ENCODE results near the gene PGA5. TPM values are rescaled to one million over a fixed set of nuclear protein-coding genes. Genes with fewer than 3 reads are reported as not detected.

PGA5 gene
- total RNA-seq, 2 donors from 2014 or later, result 0.75 to 0.93 TPM

GRCh38 chr11:61297746-61298145, 56.8 kb downstream of the PGA5 start:
- Mint-ChIP-seq H3K9me3 (no peaks in the 10 kb centered on the region), H3K27me3 (ENCODE audit: insufficient read depth) (peaks cover 15% of the 10 kb centered on the region), H3K36me3 (ENCODE audit: low read depth) (peaks cover 51% of the 10 kb centered on the region), H3K4me3 (no peak overlapping the region), H3K4me1 (peaks cover 7% of the 10 kb centered on the region), H3K27ac (no peak overlapping the region)
- H3K4me1 ChIP-seq (ENCODE audit: control insufficient read depth, insufficient read depth, low read length), result no peaks in the 10 kb centered on the region
- no peak overlapping the region for H3K4me3 ChIP-seq (ENCODE audit: low read length)
- TF ChIP-seq, protein P1, sequence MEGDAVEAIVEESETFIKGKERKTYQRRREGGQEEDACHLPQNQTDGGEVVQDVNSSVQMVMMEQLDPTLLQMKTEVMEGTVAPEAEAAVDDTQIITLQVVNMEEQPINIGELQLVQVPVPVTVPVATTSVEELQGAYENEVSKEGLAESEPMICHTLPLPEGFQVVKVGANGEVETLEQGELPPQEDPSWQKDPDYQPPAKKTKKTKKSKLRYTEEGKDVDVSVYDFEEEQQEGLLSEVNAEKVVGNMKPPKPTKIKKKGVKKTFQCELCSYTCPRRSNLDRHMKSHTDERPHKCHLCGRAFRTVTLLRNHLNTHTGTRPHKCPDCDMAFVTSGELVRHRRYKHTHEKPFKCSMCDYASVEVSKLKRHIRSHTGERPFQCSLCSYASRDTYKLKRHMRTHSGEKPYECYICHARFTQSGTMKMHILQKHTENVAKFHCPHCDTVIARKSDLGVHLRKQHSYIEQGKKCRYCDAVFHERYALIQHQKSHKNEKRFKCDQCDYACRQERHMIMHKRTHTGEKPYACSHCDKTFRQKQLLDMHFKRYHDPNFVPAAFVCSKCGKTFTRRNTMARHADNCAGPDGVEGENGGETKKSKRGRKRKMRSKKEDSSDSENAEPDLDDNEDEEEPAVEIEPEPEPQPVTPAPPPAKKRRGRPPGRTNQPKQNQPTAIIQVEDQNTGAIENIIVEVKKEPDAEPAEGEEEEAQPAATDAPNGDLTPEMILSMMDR (conservative IDR thresholded peaks at IDR 0.05), result no peak
- H3K9me3 ChIP-seq (ENCODE audit: control insufficient read depth, low read length), result no peaks in the 10 kb centered on the region
- H3K27ac ChIP-seq (ENCODE audit: low read depth, low read length), result peak overlapping the region; percentile 48
- no peak overlapping the region for H3K9ac ChIP-seq (ENCODE audit: extremely low read depth, low read length, poor library complexity, severe bottlenecking)
- H3K27me3 ChIP-seq (ENCODE audit: control insufficient read depth, insufficient read depth, low read length, poor library complexity, severe bottlenecking), result peaks cover 15% of the 10 kb centered on the region
- no peak for DNase-seq
- peaks cover 55% of the 10 kb centered on the region for H3K36me3 ChIP-seq (ENCODE audit: control insufficient read depth, insufficient read depth, low read length)
- WGBS, 2 experiments (ENCODE audit: insufficient coverage in 1 of 2, insufficient read length in 1 of 2), result 85 to 86% methylated on average over 4 to 5 of the region's 5 CpGs

GRCh38 chr11:61298663-61299244, 57.8 kb downstream of the PGA5 start:
- Mint-ChIP-seq H3K4me1 (peaks cover 2% of the 10 kb centered on the region), H3K27me3 (ENCODE audit: insufficient read depth) (peaks cover 9% of the 10 kb centered on the region), H3K27ac (no peak overlapping the region), H3K4me3 (no peak overlapping the region), H3K9me3 (no peaks in the 10 kb centered on the region), H3K36me3 (ENCODE audit: low read depth) (peaks cover 56% of the 10 kb centered on the region)
- no peaks in the 10 kb centered on the region for H3K9me3 ChIP-seq (ENCODE audit: control insufficient read depth, low read length)
- H3K4me1 ChIP-seq (ENCODE audit: control insufficient read depth, insufficient read depth, low read length), result no peaks in the 10 kb centered on the region
- H3K4me3 ChIP-seq (ENCODE audit: low read length), result no peak overlapping the region
- no peak for DNase-seq
- H3K36me3 ChIP-seq (ENCODE audit: control insufficient read depth, insufficient read depth, low read length), result peaks cover 65% of the 10 kb centered on the region
- WGBS, 2 experiments (ENCODE audit: insufficient coverage in 1 of 2, insufficient read length in 1 of 2), result 86 to 89% methylated on average over 4 of the region's 4 CpGs
- H3K9ac ChIP-seq (ENCODE audit: extremely low read depth, low read length, poor library complexity, severe bottlenecking), result no peak overlapping the region
- peaks cover 8% of the 10 kb centered on the region for H3K27me3 ChIP-seq (ENCODE audit: control insufficient read depth, insufficient read depth, low read length, poor library complexity, severe bottlenecking)
- peak overlapping the region; percentile 24 for H3K27ac ChIP-seq (ENCODE audit: low read depth, low read length)
- TF ChIP-seq, protein P1 (conservative IDR thresholded peaks at IDR 0.05), result no peak

Other genes with a start within 250 kb of the PGA5 start
- not detected for gene CD5, start 138.7 kb upstream of the PGA5 start, total RNA-seq
- 10 to 100 TPM; 23.9 to 26.7 TPM for gene VPS37C, start 79.7 kb upstream of the PGA5 start, total RNA-seq
- gene PGA3, start 37.7 kb upstream of the PGA5 start, total RNA-seq, result not detected
- under 1 TPM in 1 of 2 donors, not detected in 1; 0.62 TPM for gene PGA4, start 18.8 kb upstream of the PGA5 start, total RNA-seq
- 10 to 100 TPM in 1 of 2 donors, 1 to 10 TPM in 1; 7.2 to 13.3 TPM for gene VWCE, start 54.1 kb downstream of the PGA5 start, total RNA-seq
- 100 to 1,000 TPM; 244 to 251 TPM for gene DDB1, start 91.9 kb downstream of the PGA5 start, total RNA-seq
- gene TKFC, start 92.1 kb downstream of the PGA5 start, total RNA-seq, result 100 to 1,000 TPM in 1 of 2 donors, 10 to 100 TPM in 1; 93.7 to 116 TPM
- gene CYB561A3, start 120.7 kb downstream of the PGA5 start, total RNA-seq, result 10 to 100 TPM; 17.3 to 22.8 TPM
- 10 to 100 TPM; 26.5 to 29.3 TPM for gene TMEM138, start 121.2 kb downstream of the PGA5 start, total RNA-seq
- 10 to 100 TPM; 22.6 to 26.6 TPM for gene TMEM216, start 151.4 kb downstream of the PGA5 start, total RNA-seq
- 100 to 1,000 TPM; 108 to 117 TPM for gene CPSF7, start 188.8 kb downstream of the PGA5 start, total RNA-seq
- 10 to 100 TPM; 41.4 to 45.4 TPM for gene SDHAF2, start 188.9 kb downstream of the PGA5 start, total RNA-seq

Measured in endodermal cell (in vitro differentiated cells).